K562 (cell line): ENCODE measurements around the gene KRT14. TPM values are rescaled to one million over a fixed set of nuclear protein-coding genes. Genes with fewer than 3 reads are reported as not detected.

Experiments used
- ATAC-seq: fragments of 200-7000 bp; cut with Tn5 transposase; 3 replicates; pipeline ENCODE4 v1.9.1; 2020; ENCODE audit warnings: moderate library complexity
- BruUV-seq: library from RNA; stranded (reverse); fragments of 400-500 nt; replicated peaks from 2 replicates; lab custom pipeline; 2021; lab: Mats Ljungman, UMichigan
- CTCF ChIA-PET: fragments of 300-600 bp; formaldehyde crosslinking; extraction: SDS; loops from one replicate; lab custom pipeline; 2021; ENCODE audit warnings: low intra/inter-chr PET ratio; lab: Yijun Ruan, JAX
- POLR2A ChIA-PET: fragments of 300-600, 350-650 bp; sonication (Branson Sonifier 250); formaldehyde crosslinking; extraction: SDS; loops from one replicate; lab custom pipeline; 2021; ENCODE audit warnings: antibody characterized with exemption, inconsistent platforms; lab: Yijun Ruan, JAX
- DNase-seq, 4 experiments: peaks; one replicate each; pipeline versions ENCODE4 v3.0.0 to v3.0.0-alpha.2; 2011 to 2018; ENCODE audit warnings: low spot score in 3 of 4, mixed read lengths in 3 of 4; ENCODE audit errors: extremely low read depth in 1 of 4
- FAIRE-seq: peaks from 2 replicates; lab custom pipeline; 2011; peaks lifted over from hg19 to GRCh38; lab: Jason Lieb, UNC
- H2AFZ ChIP-seq: 2 replicates; pipeline ENCODE4 v1.6.0; 2011; ENCODE audit warnings: low read depth, low read length, control low read depth, inconsistent platforms
- H3K27ac ChIP-seq: fragments of 200-600 bp; 3 replicates; pipeline ENCODE4 v1.8.0; 2011; ENCODE audit warnings: low read depth, mild to moderate bottlenecking, control low read depth, inconsistent platforms, low read length, moderate library complexity, mixed read lengths; ENCODE audit errors: extremely low read depth
- H3K27me3 ChIP-seq, 2 experiments: fragments of 300-600 bp in 1 of 2; 2 replicates in 1 of 2; 3 replicates in 1 of 2; pipeline versions ENCODE4 v1.6.0 to v1.8.0; 2011; ENCODE audit warnings: inconsistent platforms in 2 of 2, low read length in 2 of 2, mild to moderate bottlenecking in 1 of 2, mixed read lengths in 1 of 2, moderate library complexity in 1 of 2; ENCODE audit not compliant: control insufficient read depth in 2 of 2, insufficient read depth in 2 of 2
- H3K36me3 ChIP-seq: fragments of 300-600 bp; 3 replicates; pipeline ENCODE4 v1.8.0; 2011; ENCODE audit warnings: mild to moderate bottlenecking, low read length, inconsistent platforms; ENCODE audit not compliant: control insufficient read depth, insufficient read depth
- H3K4me1 ChIP-seq, 2 experiments: fragments of 200-600 bp in 1 of 2; replicated peaks in 1 of 2; 2 replicates in 1 of 2; 3 replicates in 1 of 2; pipeline versions ENCODE4 v1.5.1 to v1.8.0; 2011; ENCODE audit warnings: inconsistent platforms in 2 of 2, low read length in 2 of 2, mild to moderate bottlenecking in 1 of 2, mixed read lengths in 1 of 2, moderate library complexity in 1 of 2; ENCODE audit not compliant: control insufficient read depth in 2 of 2, insufficient read depth in 2 of 2
- H3K4me2 ChIP-seq: 2 replicates; pipeline ENCODE4 v1.6.1; 2011; ENCODE audit warnings: low read length, control low read depth, inconsistent platforms, mixed read lengths; ENCODE audit not compliant: insufficient read depth
- H3K4me3 ChIP-seq: fragments of 200-600 bp; sonication (generic), shearing (Covaris generic); 2 replicates; pipeline ENCODE4 v1.5.1; 2016; ENCODE audit warnings: control low read depth, inconsistent platforms
- H3K79me2 ChIP-seq: fragments of 200-600 bp; 3 replicates; pipeline ENCODE4 v1.8.0; 2011; ENCODE audit warnings: low read length, inconsistent platforms; ENCODE audit not compliant: control insufficient read depth, insufficient read depth
- H3K9ac ChIP-seq, 2 experiments: 2 replicates each; pipeline versions ENCODE4 v1.6.0 to v1.6.1; 2011; ENCODE audit warnings: low read depth in 2 of 2, low read length in 2 of 2, control low read depth in 1 of 2, inconsistent platforms in 1 of 2, mild to moderate bottlenecking in 1 of 2, mixed read lengths in 1 of 2; ENCODE audit not compliant: insufficient read depth in 1 of 2
- H3K9me1 ChIP-seq: one replicate; pipeline ENCODE4 v1.6.0; 2011; ENCODE audit warnings: inconsistent platforms, mild to moderate bottlenecking, low read length, moderate library complexity; ENCODE audit not compliant: control insufficient read depth, insufficient read depth
- H3K9me3 ChIP-seq: replicated peaks from 2 replicates; pipeline ENCODE4 v1.5.1; 2011; ENCODE audit warnings: low read depth, low read length, inconsistent platforms; ENCODE audit not compliant: control insufficient read depth, insufficient read depth
- H4K20me1 ChIP-seq: replicated peaks from 2 replicates; pipeline ENCODE4 v1.6.1; 2011; ENCODE audit warnings: low read length, inconsistent platforms, mixed read lengths; ENCODE audit not compliant: control insufficient read depth, insufficient read depth
- AFF4 ChIP-seq: sonication (generic); formaldehyde crosslinking; IDR thresholded peaks from 2 replicates; pipeline ENCODE4 v1.8.0; 2023; ENCODE audit warnings: mild to moderate bottlenecking, missing genetic modification reagents
- BCOR ChIP-seq: fragments of 450-650 bp; IDR thresholded peaks from 2 replicates; pipeline ENCODE4 v1.6.1; 2016
- CBFA2T2 ChIP-seq: fragments of 450-650 bp; conservative IDR thresholded peaks from 2 replicates; pipeline ENCODE4 v1.6.1; 2017; ENCODE audit warnings: mild to moderate bottlenecking
- EGR1 ChIP-seq: fragments of 450-650 bp; conservative IDR thresholded peaks from 2 replicates; pipeline ENCODE4 v1.6.1; 2017; ENCODE audit warnings: mild to moderate bottlenecking
- HBP1 ChIP-seq: fragments of 450-650 bp; formaldehyde crosslinking; IDR thresholded peaks from 2 replicates; pipeline ENCODE4 v1.4.0; 2022; ENCODE audit warnings: missing genetic modification characterization
- NFYB ChIP-seq: IDR thresholded peaks from 2 replicates; pipeline ENCODE4 v1.6.1; 2011; ENCODE audit warnings: mild to moderate bottlenecking, moderate library complexity; ENCODE audit not compliant: insufficient read length; ENCODE audit errors: extremely low read depth
- PHF20 ChIP-seq: fragments of 450-650 bp; IDR thresholded peaks from 2 replicates; pipeline ENCODE4 v1.6.1; 2018; ENCODE audit not compliant: partially characterized antibody
- ZBTB26 ChIP-seq: fragments of 450-650 bp; formaldehyde crosslinking; IDR thresholded peaks from 2 replicates; pipeline ENCODE4 v1.4.0; 2022; ENCODE audit warnings: missing genetic modification characterization
- WGBS: fragments of 100-300 bp; shearing (Covaris generic); methylation state at CpG from one replicate; pipeline ENCODE4 v1.1.6; 2016; ENCODE audit warnings: low coverage, mixed read lengths; ENCODE audit not compliant: insufficient coverage; ENCODE audit errors: missing lambda C conversion rate; 5-methylcytosine and 5-hydroxymethylcytosine counted together
- in situ Hi-C: fragments of 300-500 bp; cut with MboI; formaldehyde crosslinking; loops from 4 replicates; pipeline ENCODE4 v1.15.0; 2018; ENCODE audit warnings: inconsistent platforms, mixed read lengths
- intact Hi-C: fragments of 100-400 bp; cut with micrococcal nuclease; formaldehyde crosslinking; loops from 2 replicates; pipeline ENCODE4 v1.14.2; 2022
- polyA plus RNA-seq, 8 experiments: library from polyadenylated mRNA; depleted of rRNA in 4 of 8; stranded (reverse) in 5 of 8; unstranded in 3 of 8; fragments of >200 nt; fragmentation: Nextera tagmentation in 2 of 8; fragmentation: Illumina TruSeq in 1 of 8; extraction: Ambion mirVana in 2 of 8; extraction: Trizol in 1 of 8; gene quantifications; 2 replicates each; pipeline versions ENCODE4 v1.2.1 to v1.2.3, GENCODE V29; 2011 to 2014; ENCODE audit warnings: inconsistent platforms in 1 of 8, missing spikeins in 1 of 8
- total RNA-seq, 7 experiments: library from RNA; depleted of rRNA in 6 of 7; stranded (reverse); fragments of >200 nt in 6 of 7; fragmentation: Illumina TruSeq in 2 of 7; extraction: Trizol in 2 of 7; gene quantifications; 2 replicates each; pipeline versions ENCODE4 v1.2.1 to v1.2.3, GENCODE V29; 2011 to 2021; ENCODE audit warnings: low replicate concordance in 1 of 7
- TF ChIP-seq, protein P1 (sequence below), 3 experiments: fragments of 200-800 bp in 1 of 3; sonication (Bioruptor generic) in 1 of 3; sonication (generic) in 1 of 3; formaldehyde crosslinking in 1 of 3; IDR thresholded peaks; 2 replicates each; pipeline versions ENCODE4 v1.6.1 to v1.8.0; 2016 to 2022; ENCODE audit warnings: mild to moderate bottlenecking in 2 of 3, missing compliant biosample characterization in 2 of 3, missing genetic modification characterization in 2 of 3, missing genetic modification reagents in 1 of 3

The KRT14 gene
- total and polyA plus RNA-seq, 9 of the 15 experiments (the other 6 are each of a cell fraction or from before 2014, with no cell fraction given) = 0.22 TPM; not detected in 8

- Histone ChIP-seq H3K4me3 (no peak overlapping the region), H3K4me2 (no peak overlapping the region), H3K4me1 (peaks cover 3 to 28% of the 10 kb centered on the region in 2 experiments; a peak in 3 of 5 replicates), H3K27me3 (no peaks in the 10 kb centered on the region), H3K9me1 (no peaks in the 10 kb centered on the region), H3K9me3 (no peaks in the 10 kb centered on the region), H3K27ac (no peak overlapping the region)
- CTCF ChIA-PET = no interaction called here
- DNase-seq = no peak
- peak; percentile 42 for ATAC-seq
- intact Hi-C loops = no loop called here
- FAIRE-seq = peak; percentile 96
- TF ChIP-seq ZBTB26 (CRISPR knock-in tag) (peak; percentile 75; the same call in 1 of the 2 replicates), PHF20 (peak; percentile 77), BCOR (no peak), AFF4 (CRISPR knock-in tag) (no peak), NFYB (no peak), EGR1 (peak; percentile 66), CBFA2T2 (0 out of 2 replicates have a peak, but pooled peaks have one; percentile 3), HBP1 (peak; percentile 25; the same call in 1 of the 2 replicates)
- TF ChIP-seq, protein P1, sequence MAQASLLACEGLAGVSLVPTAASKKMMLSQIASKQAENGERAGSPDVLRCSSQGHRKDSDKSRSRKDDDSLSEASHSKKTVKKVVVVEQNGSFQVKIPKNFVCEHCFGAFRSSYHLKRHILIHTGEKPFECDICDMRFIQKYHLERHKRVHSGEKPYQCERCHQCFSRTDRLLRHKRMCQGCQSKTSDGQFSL (CRISPR knock-in tag; IDR thresholded peaks at IDR 0.05) = 0 out of 2 replicates have a peak, but pooled peaks have one; percentile 30
- TF ChIP-seq, protein P1 (tag; IDR thresholded peaks at IDR 0.05) = no peak
- TF ChIP-seq, all 486 proteins: peak for 6
- POLR2A ChIA-PET = interaction anchor here (0.6 to 2.0 kb wide), 4 partner anchors 55 to 1864 kb away, joined by 3 to 6 read pairs (median 3); partner anchors contain the start of gene EIF1
- Histone ChIP-seq H3K9ac (no peak overlapping the region), H3K36me3 (no peaks in the 10 kb centered on the region), H4K20me1 (peaks cover 5% of the 10 kb centered on the region; the same call in 1 of the 2 replicates), H2AFZ (no peak overlapping the region), H3K79me2 (no peaks in the 10 kb centered on the region)
- BruUV-seq = no TSS peak
- in situ Hi-C loops = no loop called here
- WGBS = 25% methylated on average over 14 of the region's 14 CpGs
These were observed 47.0 kb upstream of the KRT14 start for GRCh38 chr17:41633556-41634199.
